ENCODE measurements around the gene CHMP1A.
A peak's percentile ranks its signal among the peaks of the same experiment; 100 is the strongest.

Gene CHMP1A

GRCh38 chr16:89602273-89602951, 55.1 kb downstream of the CHMP1A start:
- peak; percentile 63 for DNase-seq

- DNase-seq = no peak
These were observed 55.6 kb downstream of the CHMP1A start for GRCh38 chr16:89601906-89602272.

- no peak for DNase-seq
These were observed 56.6 kb downstream of the CHMP1A start for GRCh38 chr16:89600956-89601355.

DNA sequence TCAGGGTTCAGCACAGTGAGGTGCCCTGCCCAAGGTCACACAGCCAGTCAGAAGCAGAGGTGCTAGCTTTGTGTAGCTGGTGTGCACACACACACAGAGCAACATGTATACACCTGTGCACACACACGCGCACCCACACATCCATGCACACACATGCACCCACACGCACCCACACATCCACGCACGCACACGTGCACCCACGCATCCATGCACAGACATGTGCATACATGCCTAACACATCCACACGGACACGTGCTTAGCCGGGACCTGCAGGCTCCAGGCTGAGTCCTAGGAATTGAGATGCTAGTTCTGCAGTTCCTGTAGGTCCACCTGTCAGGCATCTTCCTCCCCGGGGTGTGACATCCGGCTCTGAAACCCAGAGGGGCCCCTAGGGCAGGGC, 57.1 kb downstream of the CHMP1A start:
- no peak for DNase-seq

DNA sequence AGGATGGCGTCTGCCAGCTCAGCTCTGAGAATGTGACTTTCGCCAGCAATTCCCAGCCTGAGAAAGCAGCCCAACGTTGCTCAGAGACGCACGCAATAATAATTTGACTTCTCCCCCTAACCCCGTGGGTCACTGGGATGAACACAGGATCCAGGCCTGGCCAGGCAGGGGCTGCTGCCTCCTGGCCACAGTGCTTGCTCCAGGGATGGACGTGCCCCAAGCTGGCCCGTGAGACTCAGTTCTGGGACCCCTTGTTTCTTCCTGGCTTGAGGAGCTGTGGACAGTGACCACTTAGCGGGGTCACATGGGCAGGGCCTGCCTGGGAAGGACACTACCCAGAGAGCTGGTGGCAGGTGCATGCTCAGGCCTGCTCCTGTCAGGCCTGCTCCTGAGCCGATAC, 57.6 kb downstream of the CHMP1A start:
- no peak for DNase-seq

DNA sequence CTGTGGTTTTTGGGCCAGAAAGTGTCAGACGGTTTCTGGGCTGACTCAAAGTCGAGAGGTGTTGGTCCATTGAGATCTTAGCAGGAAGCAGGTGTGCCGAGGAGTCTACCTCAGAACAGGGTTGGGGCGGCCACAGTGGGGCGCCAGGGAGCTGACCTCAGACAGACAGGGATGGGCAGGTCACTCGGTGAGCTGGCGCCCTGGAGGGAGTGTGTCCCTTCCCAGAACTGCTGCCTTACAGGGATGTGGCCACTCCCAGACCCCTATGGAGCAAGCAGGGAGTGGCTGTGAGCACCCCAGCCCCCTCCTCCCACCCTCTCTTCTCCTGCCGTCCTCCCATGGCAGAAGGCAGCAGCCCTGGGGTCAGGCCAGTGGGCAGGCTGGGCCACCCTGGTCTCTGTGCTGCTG, 58.1 kb downstream of the CHMP1A start:
- DNase-seq = no peak

DNA sequence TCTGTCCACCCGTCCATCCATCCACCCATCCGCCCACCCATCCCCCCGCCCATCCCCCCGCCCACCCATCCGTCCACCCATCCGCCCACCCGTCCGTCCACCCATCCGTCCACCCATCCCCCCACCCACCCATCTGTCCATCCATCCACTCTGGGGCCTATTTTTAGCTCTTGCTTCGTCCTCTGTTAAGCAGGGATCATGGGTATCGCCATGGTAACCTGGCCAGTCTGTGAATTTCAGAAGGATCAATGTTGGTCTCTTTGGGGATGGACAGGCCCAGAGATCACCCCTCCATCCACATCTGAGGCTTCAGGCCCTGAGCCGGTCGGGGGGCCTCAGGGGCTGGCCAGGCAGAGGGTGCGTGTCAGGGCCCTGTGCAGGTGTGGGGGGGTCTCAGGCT, 59.3 kb downstream of the CHMP1A start:
- DNase-seq = no peak

DNA sequence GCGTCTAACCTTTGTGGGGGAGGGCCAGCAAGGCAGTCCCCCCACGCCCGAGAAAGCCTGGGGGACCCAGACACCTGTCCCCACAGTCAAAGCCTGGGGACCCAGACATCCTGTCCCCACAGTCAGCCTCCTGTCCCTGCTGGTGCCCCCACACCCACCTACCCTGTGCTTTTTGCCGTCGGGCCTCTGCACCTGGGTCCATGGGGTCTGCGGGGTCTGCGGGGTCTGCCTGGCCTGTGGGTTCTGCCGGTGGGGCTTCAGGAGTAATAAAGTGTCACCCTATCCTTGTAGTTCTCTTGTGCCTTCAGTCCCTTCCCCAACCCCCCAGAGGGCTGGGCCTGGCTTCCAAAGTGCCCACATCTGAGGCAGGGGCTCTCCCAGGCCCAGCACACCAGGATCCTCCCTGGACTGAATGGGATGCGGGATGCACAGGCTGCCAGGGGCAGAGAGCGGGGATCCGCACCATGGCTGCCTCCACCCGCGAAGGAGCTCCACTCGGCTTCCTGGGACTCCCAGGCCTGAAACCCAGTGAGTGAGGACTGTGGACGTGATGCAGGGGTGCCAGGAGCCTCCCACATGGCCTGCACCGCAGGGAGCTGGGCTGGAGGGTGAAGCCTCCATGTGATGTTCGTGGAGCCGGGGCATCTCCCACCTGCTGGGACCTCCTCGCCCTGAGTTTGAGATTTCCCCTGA, 60.4 kb downstream of the CHMP1A start:
- no peak for DNase-seq

DNA sequence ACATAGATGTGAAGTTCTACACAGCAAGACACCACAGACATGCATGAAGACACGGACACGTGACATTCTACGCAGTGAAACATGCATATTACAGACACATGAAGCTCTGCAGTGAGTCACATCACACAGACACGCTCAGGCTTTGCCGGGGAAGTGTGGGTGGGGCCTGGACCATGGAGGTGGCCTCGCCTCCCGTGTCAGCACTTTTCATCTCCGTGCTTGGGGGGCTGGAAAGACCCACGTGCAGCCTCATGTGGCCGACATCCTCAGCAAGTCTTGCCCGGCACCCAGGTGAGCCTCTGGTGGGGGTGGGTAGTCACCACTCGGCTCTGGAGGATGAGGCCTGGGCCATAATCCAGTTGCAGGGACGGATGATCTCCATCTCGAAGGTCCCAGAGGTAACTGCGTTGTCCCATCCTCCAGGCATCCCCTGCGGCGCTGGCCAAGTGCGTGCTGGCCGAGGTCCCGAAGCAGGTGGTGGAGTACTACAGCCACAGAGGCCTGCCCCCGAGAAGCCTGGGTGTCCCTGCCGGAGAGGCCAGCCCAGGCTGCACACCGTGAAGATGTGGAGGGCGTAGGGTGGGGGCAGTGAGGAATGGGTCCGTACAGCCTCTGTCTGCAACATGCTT, 61.3 kb downstream of the CHMP1A start:
- DNase-seq = no peak

DNA sequence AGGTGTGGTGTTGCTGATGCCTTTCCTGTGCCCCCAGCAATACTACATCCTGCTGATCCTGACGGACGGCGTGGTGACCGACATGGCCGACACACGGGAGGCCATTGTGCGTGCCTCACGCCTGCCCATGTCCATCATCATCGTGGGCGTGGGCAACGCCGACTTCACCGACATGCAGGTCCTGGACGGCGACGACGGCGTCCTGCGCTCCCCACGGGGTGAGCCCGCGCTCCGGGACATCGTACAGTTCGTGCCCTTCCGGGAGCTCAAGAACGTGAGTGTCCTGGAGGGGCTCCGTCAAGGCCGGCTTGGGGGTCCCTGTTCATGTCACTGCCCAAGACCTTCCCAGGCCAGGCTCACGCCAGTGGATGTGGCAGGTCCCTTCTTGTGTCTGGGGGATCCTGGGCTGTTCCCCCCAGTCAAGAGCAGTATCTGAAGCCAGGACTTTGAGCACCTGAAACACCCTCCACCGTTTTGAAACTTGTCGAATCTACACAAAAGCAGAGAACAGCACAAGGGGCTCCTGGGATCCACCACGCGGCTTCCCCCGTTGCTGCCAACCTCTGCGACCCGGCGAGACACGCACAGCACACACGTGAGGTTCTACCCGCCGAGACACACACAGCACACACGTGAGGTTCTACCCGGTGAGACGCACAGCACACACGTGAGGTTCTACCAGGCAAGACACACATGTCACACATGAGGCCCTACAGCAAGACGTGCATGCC, 62.0 kb downstream of the CHMP1A start:
- DNase-seq = no peak
